K562 (cell line): ENCODE measurements around the gene SPHK2. TPM values are rescaled to one million over a fixed set of nuclear protein-coding genes. Genes with fewer than 3 reads are reported as not detected.

Source experiments
- BRD9 ChIP-seq: fragments of 450-650 bp; IDR thresholded peaks from 2 replicates; pipeline ENCODE4 v1.6.1; 2018; ENCODE audit warnings: low read depth; ENCODE audit not compliant: partially characterized antibody
- BRF1 ChIP-seq: IDR thresholded peaks from 3 replicates; pipeline ENCODE4 v1.6.1; 2011; ENCODE audit warnings: borderline replicate concordance, mild to moderate bottlenecking; ENCODE audit not compliant: insufficient read length; ENCODE audit errors: extremely low read depth
- FOXJ2 ChIP-seq: fragments of 200-800 bp; sonication (Bioruptor generic); IDR thresholded peaks from 2 replicates; pipeline ENCODE4 v1.6.1; 2016; ENCODE audit warnings: missing genetic modification characterization, missing compliant biosample characterization
- HIVEP1 ChIP-seq: fragments of 250-450 bp; sonication (Bioruptor Pico); IDR thresholded peaks from 2 replicates; pipeline ENCODE4 v1.4.0; 2020; ENCODE audit warnings: mild to moderate bottlenecking
- LEF1 ChIP-seq: fragments of 450-650 bp; IDR thresholded peaks from 2 replicates; pipeline ENCODE4 v1.6.1; 2016; ENCODE audit warnings: mild to moderate bottlenecking
- POLR2AphosphoS2 ChIP-seq: IDR thresholded peaks from 2 replicates; pipeline ENCODE4 v1.6.1; 2012; ENCODE audit warnings: low read length, improper control_type of control experiment
- RAD51 ChIP-seq: fragments of 450-650 bp; IDR thresholded peaks from 2 replicates; pipeline ENCODE4 v1.7.1; 2016; ENCODE audit warnings: low read depth, mild to moderate bottlenecking, borderline replicate concordance
- RNF2 ChIP-seq: sonication (generic); IDR thresholded peaks from 2 replicates; pipeline ENCODE4 v1.6.1; 2016
- SUPT5H ChIP-seq: fragments of 450-650 bp; IDR thresholded peaks from 2 replicates; pipeline ENCODE4 v1.6.1; 2016
- polyA plus RNA-seq, 8 experiments: library from polyadenylated mRNA; depleted of rRNA in 4 of 8; stranded (reverse) in 5 of 8; unstranded in 3 of 8; fragments of >200 nt; fragmentation: Nextera tagmentation in 2 of 8; fragmentation: Illumina TruSeq in 1 of 8; extraction: Ambion mirVana in 2 of 8; extraction: Trizol in 1 of 8; gene quantifications; 2 replicates each; pipeline versions ENCODE4 v1.2.1 to v1.2.3, GENCODE V29; 2011 to 2014; ENCODE audit warnings: inconsistent platforms in 1 of 8, missing spikeins in 1 of 8
- total RNA-seq, 7 experiments: library from RNA; depleted of rRNA in 6 of 7; stranded (reverse); fragments of >200 nt in 6 of 7; fragmentation: Illumina TruSeq in 2 of 7; extraction: Trizol in 2 of 7; gene quantifications; 2 replicates each; pipeline versions ENCODE4 v1.2.1 to v1.2.3, GENCODE V29; 2011 to 2021; ENCODE audit warnings: low replicate concordance in 1 of 7
- TF ChIP-seq, protein P1 (sequence below): sonication (generic); formaldehyde crosslinking; IDR thresholded peaks from 2 replicates; pipeline ENCODE4 v1.8.1; 2023; ENCODE audit warnings: mild to moderate bottlenecking, missing genetic modification reagents, moderate library complexity
- TF ChIP-seq, protein P2 (sequence below), 2 experiments: IDR thresholded peaks; 2 replicates each; pipeline ENCODE4 v1.6.1; 2011; ENCODE audit warnings: borderline replicate concordance in 1 of 2, control low read depth in 1 of 2, low read depth in 1 of 2, low read length in 1 of 2, mild to moderate bottlenecking in 1 of 2, mixed read lengths in 1 of 2, moderate library complexity in 1 of 2; ENCODE audit not compliant: insufficient read depth in 1 of 2, insufficient read length in 1 of 2, poor library complexity in 1 of 2, severe bottlenecking in 1 of 2; ENCODE audit errors: extremely low read depth in 1 of 2
- TF ChIP-seq, protein P3 (sequence below): fragments of 450-650 bp; IDR thresholded peaks from 2 replicates; pipeline ENCODE4 v1.6.1; 2016; ENCODE audit warnings: mild to moderate bottlenecking, moderate library complexity

Gene SPHK2
- total and polyA plus RNA-seq, 9 of the 15 experiments (the other 6 are each of a cell fraction or from before 2014, with no cell fraction given), result 0.10 to 15.2 (median 2.9) TPM

DNA sequence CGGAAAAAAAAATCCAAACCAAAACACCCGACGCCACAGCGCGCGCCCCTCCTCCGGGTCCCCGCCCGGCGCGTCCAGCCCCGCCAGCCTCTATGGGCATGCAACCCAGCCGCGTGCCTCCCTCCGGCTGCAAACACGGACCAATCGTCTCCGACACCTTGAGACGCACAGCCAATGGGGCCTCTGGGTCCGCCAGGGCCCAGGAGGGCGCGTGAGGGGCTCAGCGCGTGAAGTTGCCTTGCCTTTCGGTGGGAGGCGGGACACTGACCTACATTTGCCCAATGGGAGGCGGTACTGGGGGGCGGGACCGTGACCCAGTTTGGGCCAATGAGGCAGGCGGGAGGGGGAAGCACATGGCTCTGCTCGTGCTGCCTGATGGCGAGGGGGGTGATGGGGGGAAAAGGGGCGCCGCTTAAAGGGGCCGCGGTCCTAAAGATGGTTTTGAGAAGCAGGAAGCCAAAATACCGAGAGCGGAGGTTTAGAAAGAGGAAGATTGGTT lies 18.2 kb downstream of the SPHK2 start (continued):
- TF ChIP-seq, protein P1, sequence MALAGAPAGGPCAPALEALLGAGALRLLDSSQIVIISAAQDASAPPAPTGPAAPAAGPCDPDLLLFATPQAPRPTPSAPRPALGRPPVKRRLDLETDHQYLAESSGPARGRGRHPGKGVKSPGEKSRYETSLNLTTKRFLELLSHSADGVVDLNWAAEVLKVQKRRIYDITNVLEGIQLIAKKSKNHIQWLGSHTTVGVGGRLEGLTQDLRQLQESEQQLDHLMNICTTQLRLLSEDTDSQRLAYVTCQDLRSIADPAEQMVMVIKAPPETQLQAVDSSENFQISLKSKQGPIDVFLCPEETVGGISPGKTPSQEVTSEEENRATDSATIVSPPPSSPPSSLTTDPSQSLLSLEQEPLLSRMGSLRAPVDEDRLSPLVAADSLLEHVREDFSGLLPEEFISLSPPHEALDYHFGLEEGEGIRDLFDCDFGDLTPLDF (CRISPR knock-in tag), result peak; percentile 73
- peak; percentile 87; the same call in 1 of the 2 replicates for TF ChIP-seq POLR2AphosphoS2
- no peak for TF ChIP-seq HIVEP1
- TF ChIP-seq, protein P2, sequence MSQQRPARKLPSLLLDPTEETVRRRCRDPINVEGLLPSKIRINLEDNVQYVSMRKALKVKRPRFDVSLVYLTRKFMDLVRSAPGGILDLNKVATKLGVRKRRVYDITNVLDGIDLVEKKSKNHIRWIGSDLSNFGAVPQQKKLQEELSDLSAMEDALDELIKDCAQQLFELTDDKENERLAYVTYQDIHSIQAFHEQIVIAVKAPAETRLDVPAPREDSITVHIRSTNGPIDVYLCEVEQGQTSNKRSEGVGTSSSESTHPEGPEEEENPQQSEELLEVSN (IDR thresholded peaks at IDR 0.05; ENCODE audit: borderline replicate concordance in 1 of 2, extremely low read depth in 1 of 2, insufficient read depth in 1 of 2, insufficient read length in 1 of 2, low read depth in 1 of 2, low read length in 1 of 2, poor library complexity in 1 of 2, severe bottlenecking in 1 of 2), result peak; percentile 98 to 99
- no peak; the same call in 1 of the 2 replicates for TF ChIP-seq SUPT5H
- peak; percentile 37; the same call in 1 of the 2 replicates for TF ChIP-seq FOXJ2 (tag)
- peak; percentile 72; the same call in 1 of the 2 replicates for TF ChIP-seq RAD51
- TF ChIP-seq RNF2, result peak; percentile 80
- no peak for TF ChIP-seq LEF1
- no peak for TF ChIP-seq BRF1
- TF ChIP-seq, protein P3, sequence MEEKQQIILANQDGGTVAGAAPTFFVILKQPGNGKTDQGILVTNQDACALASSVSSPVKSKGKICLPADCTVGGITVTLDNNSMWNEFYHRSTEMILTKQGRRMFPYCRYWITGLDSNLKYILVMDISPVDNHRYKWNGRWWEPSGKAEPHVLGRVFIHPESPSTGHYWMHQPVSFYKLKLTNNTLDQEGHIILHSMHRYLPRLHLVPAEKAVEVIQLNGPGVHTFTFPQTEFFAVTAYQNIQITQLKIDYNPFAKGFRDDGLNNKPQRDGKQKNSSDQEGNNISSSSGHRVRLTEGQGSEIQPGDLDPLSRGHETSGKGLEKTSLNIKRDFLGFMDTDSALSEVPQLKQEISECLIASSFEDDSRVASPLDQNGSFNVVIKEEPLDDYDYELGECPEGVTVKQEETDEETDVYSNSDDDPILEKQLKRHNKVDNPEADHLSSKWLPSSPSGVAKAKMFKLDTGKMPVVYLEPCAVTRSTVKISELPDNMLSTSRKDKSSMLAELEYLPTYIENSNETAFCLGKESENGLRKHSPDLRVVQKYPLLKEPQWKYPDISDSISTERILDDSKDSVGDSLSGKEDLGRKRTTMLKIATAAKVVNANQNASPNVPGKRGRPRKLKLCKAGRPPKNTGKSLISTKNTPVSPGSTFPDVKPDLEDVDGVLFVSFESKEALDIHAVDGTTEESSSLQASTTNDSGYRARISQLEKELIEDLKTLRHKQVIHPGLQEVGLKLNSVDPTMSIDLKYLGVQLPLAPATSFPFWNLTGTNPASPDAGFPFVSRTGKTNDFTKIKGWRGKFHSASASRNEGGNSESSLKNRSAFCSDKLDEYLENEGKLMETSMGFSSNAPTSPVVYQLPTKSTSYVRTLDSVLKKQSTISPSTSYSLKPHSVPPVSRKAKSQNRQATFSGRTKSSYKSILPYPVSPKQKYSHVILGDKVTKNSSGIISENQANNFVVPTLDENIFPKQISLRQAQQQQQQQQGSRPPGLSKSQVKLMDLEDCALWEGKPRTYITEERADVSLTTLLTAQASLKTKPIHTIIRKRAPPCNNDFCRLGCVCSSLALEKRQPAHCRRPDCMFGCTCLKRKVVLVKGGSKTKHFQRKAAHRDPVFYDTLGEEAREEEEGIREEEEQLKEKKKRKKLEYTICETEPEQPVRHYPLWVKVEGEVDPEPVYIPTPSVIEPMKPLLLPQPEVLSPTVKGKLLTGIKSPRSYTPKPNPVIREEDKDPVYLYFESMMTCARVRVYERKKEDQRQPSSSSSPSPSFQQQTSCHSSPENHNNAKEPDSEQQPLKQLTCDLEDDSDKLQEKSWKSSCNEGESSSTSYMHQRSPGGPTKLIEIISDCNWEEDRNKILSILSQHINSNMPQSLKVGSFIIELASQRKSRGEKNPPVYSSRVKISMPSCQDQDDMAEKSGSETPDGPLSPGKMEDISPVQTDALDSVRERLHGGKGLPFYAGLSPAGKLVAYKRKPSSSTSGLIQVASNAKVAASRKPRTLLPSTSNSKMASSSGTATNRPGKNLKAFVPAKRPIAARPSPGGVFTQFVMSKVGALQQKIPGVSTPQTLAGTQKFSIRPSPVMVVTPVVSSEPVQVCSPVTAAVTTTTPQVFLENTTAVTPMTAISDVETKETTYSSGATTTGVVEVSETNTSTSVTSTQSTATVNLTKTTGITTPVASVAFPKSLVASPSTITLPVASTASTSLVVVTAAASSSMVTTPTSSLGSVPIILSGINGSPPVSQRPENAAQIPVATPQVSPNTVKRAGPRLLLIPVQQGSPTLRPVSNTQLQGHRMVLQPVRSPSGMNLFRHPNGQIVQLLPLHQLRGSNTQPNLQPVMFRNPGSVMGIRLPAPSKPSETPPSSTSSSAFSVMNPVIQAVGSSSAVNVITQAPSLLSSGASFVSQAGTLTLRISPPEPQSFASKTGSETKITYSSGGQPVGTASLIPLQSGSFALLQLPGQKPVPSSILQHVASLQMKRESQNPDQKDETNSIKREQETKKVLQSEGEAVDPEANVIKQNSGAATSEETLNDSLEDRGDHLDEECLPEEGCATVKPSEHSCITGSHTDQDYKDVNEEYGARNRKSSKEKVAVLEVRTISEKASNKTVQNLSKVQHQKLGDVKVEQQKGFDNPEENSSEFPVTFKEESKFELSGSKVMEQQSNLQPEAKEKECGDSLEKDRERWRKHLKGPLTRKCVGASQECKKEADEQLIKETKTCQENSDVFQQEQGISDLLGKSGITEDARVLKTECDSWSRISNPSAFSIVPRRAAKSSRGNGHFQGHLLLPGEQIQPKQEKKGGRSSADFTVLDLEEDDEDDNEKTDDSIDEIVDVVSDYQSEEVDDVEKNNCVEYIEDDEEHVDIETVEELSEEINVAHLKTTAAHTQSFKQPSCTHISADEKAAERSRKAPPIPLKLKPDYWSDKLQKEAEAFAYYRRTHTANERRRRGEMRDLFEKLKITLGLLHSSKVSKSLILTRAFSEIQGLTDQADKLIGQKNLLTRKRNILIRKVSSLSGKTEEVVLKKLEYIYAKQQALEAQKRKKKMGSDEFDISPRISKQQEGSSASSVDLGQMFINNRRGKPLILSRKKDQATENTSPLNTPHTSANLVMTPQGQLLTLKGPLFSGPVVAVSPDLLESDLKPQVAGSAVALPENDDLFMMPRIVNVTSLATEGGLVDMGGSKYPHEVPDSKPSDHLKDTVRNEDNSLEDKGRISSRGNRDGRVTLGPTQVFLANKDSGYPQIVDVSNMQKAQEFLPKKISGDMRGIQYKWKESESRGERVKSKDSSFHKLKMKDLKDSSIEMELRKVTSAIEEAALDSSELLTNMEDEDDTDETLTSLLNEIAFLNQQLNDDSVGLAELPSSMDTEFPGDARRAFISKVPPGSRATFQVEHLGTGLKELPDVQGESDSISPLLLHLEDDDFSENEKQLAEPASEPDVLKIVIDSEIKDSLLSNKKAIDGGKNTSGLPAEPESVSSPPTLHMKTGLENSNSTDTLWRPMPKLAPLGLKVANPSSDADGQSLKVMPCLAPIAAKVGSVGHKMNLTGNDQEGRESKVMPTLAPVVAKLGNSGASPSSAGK, result peak; percentile 99
- TF ChIP-seq BRD9, result peak; percentile 43
